Activated CD8-positive, alpha-beta memory T cell treated with anti-CD3 and anti-CD28 coated beads for 48 hours (primary cell): ENCODE measurements around the gene VASH1.
"Not testable (repeated sequence)": the region's sequence is repeated elsewhere in the genome, so short reads cannot be mapped to it uniquely, and the experiment has no call there.

ENCODE experiments used
- DNase-seq, 3 experiments: peaks; one replicate each; pipeline ENCODE4 v3.0.0-alpha.2; 2020; ENCODE audit warnings: low read depth in 2 of 3, low spot score in 2 of 3

Gene VASH1

GRCh38 chr14:76761136-76761959, at the start of gene VASH1:
Gene VASH1, plus strand, starts transcription at chr14:76761468. Its CDS starts 1,354 bp downstream, at chr14:76762822.
- DNase-seq, result peak in 1 of 3 experiments; percentile 40

DNA sequence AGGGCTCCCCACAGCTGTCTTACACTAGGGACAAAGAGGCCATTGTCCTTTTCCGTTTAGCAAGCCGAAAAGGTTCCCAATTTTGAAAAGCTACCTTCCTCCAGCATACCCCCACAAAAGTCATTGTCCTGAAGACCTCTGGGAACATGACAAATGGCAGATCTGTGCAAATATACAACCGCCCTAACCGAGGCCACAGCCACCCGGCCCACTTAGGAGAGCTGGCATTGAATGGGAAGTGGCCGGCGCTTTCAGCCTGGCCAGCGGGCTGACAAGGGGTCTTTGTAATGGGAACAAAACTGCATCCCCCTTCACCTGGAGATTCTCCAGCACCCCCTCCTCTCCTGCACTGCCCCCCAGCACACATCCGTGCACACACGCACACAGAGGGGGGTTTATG, 48.1 kb upstream of the VASH1 start:
- no peak for DNase-seq

GRCh38 chr14:76714470-76714869, 46.8 kb upstream of the VASH1 start:
- no peak for DNase-seq

GRCh38 chr14:76715101-76715500, 46.2 kb upstream of the VASH1 start:
- no peak for DNase-seq

DNA sequence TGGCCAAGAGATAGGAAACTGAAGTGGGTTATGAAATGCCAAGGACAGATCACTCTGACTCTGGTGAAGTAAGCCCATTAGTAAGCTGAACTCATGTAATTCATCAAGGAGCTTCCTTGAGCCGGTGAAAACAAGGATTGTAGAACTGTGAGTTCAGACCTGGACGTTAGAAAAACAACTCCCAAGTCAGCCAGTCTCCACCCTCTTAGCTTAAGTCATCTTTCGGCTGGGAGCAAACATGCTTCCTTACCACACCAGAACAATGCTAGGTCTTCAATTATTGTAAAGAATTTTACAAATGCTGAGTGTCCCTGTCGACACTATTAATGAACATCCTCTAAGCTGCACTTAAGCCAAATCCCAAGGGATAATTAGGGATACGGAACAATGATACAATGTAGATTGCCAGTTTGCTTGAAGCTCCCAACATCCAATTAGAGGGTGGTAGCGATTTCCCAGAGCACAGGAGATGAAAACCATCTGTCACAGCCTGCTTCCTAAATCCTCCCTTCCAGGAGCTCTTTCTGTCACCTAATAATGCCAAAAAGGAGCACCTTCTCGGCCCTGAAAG, 45.7 kb upstream of the VASH1 start:
- DNase-seq, result no peak

DNA sequence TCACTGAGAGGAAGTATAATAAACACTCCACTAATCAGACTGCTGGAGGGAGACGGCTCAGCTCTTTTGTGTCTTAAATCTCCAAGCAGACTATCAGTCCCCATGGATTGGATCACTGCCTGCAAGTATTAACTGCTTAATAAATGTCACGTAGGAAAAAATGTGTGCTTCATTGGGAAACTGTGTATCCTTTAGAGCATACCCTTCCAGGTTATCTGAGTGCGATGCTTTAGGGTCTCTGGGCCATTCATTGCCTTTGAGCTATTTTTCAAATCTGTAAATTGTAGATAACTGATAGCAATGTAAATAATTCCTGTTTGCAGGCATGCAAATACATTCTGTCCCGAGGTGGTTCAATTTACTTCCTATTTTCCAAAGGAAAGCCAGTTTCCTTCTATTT, 45.0 kb upstream of the VASH1 start:
- no peak for DNase-seq

GRCh38 chr14:76717508-76718290, 43.6 kb upstream of the VASH1 start:
- no peak for DNase-seq

- no peak for DNase-seq
These were observed 42.8 kb upstream of the VASH1 start for GRCh38 chr14:76718306-76719040.

DNA sequence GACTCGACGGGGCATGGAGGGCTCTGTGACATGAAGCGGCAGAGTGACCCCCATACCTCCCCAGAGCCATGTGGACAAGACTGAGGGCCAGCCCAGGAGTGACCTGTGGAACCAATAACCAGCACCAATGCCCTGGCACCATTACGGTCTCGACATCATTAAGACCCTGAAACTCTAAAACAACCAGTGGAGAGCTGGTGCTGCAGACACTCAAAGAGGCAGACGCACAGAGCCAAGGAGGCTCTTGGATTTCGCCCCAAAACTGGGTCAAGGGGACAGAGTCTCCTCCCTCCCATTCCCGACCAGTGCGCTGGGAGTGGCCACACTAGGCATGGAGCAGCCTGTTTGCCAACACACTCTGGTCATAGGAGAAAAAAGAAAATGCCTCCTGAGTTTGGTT, 41.6 kb upstream of the VASH1 start:
- no peak for DNase-seq

DNA sequence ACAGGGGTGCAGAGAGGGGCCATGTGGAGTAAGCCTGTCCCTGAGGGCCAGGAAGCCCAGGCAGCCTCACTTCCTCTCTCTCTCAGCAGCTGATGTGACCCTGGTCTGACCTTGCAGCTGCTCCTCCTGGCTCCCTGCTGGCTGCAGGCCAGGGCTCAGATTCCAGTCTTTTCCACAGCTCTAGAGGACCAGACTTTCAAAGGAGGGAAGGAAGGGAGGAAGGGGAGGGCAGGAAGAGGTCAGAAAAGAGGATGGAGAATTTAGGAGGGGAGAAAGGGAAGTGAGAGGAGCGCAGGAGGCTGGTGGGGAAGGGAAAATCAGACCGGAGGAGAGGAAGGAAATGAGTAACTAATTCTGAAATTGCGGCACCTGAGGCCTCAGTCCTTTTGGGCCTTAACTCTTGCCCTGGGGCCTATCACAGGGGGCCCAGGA, 40.9 kb upstream of the VASH1 start:
- no peak for DNase-seq

DNA sequence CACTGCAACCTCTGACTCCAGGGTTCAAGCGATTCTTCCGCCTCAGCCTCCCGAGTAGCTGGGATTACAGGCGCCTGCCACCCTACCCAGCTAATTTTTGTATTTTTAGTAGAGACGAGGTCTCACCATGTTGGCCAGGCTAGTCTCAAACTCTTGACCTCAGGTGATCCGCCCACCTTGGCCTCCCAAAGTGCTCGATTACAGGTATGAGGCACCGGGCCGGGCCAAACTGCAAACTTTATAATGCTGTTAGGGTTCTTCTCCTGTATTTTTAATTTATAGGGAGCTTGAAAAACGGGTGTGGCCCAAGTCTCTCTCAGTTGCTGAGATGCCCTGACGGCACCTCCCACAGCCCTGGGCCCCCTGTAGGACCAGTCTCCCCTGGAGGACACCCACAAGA, 39.8 kb upstream of the VASH1 start:
- DNase-seq, result not testable (repeated sequence)

DNA sequence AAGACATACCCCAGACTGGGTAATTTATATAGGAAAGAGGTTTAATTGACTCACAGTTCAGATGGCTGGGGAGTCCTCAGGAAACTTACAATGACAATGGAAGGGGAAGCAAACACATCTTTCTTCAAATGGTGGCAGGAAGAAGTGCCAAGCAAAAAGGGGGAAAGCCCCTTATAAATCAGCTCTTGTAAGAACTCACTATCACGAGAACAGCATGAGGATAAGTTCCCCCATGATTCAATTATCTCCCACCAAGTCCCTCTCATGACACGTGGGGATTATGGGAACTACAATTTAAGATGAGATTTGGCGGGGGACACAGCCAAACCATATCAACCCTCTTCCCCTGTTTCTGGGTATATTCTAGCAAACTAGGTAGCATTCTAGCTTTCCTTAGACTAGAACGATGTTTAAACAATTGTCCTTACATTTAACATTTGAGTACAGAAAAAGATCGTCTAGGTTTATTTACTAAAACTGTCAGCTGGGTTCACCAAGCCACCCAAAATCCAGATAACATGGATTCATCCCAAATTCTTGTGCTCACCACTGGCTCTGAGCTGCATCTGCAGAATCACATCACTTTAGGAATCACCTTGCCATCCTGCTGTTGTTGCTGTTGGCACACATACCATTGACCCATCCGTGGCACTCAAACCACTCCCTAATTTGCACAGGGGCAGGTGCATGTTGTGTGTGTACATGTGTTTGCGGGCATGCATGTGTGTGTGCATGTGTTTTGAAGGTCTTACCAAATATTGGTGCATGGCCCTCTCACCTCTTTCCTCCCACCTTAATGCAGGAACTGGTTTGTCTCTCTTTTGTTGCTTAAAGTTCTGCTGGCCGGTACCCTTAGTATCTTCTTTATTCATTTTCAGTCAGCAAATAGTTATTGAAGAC, 36.4 kb upstream of the VASH1 start:
- no peak for DNase-seq

DNA sequence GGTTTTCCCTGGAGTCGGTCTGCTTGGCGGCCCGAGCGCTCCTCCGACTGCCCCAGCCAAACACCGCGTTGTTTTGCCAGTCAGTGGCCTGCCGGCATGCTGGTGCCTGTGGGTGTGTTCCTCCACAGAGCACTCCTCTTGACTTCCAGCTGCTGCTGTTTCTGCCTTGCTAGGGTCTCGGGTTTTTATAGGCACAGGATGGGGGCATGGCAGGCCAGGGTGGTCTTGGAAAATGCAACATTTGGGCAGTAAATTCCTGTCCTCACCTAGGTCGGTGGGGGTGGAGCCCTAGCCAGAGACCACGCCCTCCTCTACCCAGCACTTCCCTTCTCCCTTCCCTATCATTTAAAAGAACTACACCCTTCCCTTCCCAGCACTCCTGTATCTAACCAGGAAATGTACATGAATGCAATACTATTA, 34.7 kb upstream of the VASH1 start:
- DNase-seq, result no peak

GRCh38 chr14:76727384-76727783, 33.9 kb upstream of the VASH1 start:
- no peak for DNase-seq

GRCh38 chr14:76727901-76728300, 33.4 kb upstream of the VASH1 start:
- DNase-seq, result no peak

DNA sequence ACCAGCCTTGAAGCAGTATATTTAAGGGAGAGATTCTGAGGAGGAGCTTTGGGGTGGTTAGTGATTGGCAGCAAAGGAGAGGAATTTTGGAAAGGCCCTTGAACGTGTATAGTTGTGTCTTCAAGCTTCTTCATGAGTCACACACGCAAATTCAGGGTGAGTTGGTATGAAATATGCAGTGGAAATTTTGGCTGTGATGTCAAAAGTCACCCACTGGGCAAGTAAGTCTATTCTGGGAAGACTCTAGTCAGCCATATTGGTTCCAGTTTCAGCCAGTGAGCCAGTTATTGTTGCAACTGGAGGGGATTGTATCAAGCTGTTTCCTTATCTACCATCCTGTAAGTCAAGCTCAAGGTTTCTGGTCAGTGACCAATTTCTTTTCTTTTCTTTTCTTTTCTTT, 32.0 kb upstream of the VASH1 start:
- DNase-seq, result no peak

GRCh38 chr14:76729953-76730505, 31.2 kb upstream of the VASH1 start:
- no peak for DNase-seq

DNA sequence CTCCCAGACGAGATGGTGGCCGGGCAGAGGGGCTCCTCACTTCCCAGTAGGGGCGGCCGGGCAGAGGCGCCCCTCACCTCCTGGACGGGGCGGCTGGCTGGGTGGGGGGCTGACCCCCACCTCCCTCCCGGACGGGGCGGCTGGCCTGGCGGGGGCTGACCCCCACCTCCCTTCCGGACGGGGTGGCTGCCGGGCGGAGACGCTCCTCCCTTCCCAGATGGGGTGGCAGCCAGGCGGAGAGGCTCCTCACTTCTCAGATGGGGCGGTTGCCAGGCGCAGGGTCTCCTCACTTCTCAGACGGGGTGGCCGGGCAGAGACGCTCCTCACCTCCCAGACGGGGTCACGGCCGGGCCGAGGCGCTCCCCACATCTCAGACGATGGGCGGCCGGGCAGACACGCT, 26.8 kb upstream of the VASH1 start:
- not testable (repeated sequence) for DNase-seq

- no peak for DNase-seq
These were observed 24.8 kb upstream of the VASH1 start for GRCh38 chr14:76736514-76736913.

DNA sequence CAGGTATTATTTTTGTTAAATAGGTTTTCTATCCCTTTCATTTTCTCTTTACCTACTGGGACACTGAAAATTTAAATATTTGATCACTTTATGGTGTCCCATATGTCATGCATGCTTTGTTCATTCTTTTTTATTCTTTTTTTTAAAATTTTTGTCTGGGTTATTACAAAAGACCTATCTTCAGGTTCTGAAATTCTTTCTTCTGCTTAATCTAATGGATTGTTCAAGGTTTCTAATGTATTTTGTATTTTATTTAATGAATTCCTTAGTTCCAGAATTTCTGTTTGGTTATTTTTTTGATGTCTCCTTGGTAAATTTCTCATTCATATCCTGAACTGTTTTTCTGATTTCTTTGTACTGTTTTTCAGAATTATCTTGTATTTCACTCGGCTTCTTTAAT, 20.2 kb upstream of the VASH1 start:
- no peak for DNase-seq
